ENCODE results near the gene ATP11A.
"Not testable (repeated sequence)": the region's sequence is repeated elsewhere in the genome, so short reads cannot be mapped to it uniquely, and the experiment has no call there.

ATP11A gene

DNA sequence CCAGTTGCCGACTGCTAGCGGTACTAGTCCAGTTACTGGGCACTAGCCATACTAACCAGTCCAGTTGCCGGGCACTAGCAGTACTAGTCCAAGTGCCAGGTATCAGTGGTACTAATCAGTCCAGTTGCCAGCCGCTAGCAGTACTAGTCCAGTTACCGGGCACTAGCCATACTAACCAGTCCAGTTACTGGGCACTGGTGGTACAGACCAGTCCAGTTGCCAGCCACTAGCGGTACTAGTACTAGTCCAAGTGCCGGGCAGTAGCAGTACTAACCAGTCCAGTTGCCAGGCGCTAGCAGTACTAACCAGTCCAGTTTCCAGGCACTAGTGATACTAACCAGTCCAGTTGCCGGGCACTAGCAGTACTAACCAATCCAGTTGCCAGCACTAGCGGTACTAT is 155.0 kb downstream of the ATP11A start:
- no peak for DNase-seq

DNA sequence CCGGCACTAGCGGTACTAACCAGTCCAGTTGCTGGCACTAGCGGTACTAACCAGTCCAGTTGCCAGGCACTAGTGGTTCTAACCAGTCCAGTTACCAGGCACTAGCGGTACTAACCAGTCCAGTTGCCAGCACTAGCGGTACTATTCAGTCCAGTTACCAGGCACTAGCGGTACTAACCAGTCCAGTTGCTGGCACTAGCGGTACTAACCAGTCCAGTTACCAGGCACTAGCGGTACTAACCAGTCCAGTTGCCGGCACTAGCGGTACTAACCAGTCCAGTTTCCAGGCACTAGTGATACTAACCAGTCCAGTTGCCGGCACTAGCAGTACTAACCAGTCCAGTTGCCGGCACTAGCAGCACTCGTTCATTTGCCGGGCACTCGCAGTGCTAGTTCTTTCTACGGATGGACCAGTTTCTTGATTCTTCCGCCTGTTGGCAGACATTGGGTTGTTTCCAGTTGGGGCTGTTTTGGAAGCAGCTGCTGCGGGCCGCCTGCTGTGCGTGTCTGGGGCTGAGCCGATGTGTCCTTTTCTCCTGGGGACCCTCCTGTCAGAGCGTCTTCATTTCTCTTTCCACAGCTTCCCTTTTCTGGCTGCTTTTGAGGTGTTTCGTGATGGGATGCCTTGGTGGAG is 155.8 kb downstream of the ATP11A start:
- no peak for DNase-seq

DNA sequence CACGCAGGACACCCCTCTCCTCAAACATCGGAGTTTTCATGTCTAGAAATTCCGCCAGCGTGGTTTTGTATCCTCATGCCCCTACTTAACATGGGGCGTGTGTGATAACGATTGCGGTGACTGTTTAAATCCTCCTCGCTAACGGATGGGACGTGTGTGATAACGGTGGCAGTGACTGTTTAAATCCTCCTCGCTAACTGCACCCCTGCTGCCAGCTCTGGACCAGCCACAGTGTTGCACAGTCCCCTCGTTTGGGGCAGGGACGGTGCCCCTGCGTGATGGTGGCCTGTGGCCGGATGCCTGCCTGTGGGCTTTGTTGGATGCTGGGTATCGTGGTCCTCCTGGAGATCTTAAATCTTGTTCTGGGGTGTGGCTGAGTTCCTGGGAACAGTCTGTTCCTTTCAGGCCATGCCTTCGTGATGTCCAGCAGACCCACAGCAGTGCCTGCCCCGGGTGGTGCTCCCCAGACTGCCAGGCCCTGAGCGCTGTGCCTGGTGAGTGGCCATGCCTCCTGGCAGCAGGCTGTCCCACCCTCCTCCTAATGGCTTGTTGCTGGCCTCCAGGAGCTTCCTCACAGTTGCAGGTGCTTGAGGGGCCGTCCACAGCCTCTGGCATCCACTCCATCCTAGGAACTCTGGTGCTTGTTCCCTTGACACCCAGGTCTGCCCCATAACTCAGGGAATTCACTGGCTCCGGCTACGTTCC is 156.7 kb downstream of the ATP11A start:
- no peak for DNase-seq

DNA sequence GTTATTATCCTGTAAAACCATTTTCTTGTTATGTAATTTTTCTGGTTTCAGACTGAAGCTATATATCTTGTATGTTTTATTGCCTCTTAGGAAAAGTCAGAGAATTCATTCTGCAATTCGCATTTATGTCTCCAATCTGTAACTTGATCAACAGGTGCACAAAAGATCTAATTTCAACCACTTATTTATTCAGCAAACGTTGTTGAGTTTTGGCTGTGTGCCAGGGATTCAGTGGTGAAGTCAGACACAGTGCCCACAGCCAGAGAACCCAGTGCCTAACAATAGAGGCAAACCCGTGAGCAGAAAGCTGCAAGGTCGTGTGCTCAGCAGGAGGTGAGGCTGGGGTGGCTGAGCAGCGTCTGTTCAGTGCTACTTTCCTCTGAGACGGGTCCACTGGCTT is 159.7 kb downstream of the ATP11A start:
- DNase-seq = no peak

DNA sequence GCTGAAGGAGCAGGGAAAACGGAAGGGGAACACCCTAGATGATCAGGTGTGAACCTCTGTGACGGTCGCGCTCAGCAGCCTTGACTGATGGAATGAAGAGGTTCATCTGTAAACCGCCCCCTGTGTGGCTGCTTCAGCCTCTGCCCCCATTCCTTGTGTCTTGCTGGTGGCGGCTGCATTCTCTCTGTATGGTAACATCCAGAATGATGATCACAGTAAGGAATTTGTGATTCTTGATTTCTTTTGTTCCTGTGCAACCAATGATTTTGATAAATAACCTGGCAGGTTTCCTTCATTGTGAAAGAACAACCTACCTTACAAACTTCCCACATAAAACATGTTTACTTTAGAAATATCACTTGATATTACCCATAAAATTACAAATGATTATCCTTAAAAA is 160.4 kb downstream of the ATP11A start:
- DNase-seq = no peak

DNA sequence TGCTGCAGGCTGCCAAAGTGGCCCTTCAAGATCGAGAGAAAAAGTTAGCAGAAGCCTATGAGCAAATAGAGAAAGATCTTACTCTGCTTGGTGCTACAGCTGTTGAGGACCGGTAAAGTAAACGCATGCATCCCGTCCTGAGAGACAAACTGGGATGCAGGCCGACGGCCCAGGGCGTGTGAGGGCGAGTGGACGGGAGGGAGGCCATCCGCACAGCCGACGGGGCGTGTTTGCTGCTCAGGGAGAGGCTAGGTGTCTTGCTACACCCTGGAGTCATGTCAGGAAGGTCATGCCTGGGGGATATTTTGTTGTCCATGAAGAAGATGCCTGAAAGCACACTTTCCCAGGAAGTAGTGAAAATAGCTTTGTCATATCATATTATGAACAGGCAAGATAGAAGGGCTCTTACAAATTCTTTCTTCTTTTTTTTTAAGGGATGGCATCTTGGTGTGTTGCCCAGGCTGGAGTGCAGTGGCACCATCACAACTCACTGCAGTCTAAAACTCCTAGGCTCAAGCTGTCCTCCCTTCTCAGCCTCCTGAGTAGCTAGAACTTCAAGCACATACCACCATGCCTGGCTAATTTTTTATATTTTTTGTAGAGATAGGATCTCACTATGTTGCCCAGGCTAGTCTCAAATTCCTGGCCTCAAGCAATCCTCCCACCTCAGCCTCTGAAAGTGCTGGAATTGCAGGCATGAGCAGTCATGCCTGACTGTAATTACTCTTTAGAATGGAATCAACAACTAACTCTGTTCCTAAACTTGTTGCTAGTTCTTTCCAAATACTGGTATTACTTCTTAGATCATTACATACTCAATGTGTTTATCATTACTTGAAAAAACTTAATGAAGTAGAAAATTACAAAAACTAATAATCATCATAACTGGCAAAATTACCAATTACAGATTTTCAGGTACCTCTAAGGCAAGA is 161.5 kb downstream of the ATP11A start:
- DNase-seq = no peak

DNA sequence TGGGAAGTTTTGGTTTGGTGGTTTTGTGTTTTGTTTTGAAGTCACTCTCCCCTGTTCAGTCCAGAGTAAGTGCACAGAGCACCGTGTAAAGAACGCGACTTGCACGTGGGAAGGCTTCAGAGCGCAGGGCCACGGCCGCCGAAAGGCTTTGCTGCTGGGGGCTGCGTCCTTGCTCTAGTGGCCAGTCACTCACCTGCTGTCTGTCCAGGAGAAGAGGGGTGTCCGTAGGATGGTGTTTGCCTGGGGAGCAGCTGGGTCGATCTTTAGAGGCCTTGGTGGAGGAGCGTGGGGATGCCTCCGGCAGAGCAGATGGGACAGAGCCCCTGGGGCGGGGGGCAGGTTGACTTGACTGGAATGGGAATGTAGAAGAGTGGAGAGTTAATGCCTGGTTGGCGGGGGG is 162.6 kb downstream of the ATP11A start:
- no peak for DNase-seq

DNA sequence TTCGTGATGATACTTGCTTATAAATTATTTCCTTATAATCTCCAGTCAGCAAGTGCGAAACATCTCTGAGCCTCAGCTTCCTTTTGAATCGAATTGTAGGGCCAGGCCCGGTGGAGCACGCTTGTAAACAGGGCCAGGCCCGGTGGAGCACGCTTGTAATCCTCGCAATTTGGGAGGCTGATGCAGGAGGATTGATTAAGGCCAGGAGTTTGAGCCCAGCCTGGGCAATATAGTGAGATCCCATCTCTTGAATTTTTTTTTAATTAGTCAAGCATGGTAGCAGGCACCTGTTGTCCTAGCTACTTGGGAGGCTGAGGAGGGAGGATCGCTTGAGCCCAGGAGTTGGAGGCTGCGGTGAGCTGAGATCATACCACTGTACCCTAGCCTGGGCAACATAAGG is 163.0 kb downstream of the ATP11A start:
- no peak for DNase-seq

DNA sequence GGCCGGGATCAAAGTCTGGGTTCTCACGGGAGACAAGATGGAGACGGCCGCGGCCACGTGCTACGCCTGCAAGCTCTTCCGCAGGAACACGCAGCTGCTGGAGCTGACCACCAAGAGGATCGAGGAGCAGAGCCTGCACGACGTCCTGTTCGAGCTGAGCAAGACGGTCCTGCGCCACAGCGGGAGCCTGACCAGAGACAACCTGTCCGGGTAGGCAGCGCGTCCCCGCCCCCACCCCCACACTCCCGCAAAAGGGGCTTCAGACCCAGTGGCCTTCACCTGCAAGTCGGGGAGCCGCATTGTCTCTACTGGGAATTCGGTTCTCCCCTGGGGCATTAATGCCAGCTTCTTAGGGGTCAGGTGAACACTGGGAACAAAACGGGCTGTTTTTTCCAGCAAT is 164.5 kb downstream of the ATP11A start:
- DNase-seq = no peak

DNA sequence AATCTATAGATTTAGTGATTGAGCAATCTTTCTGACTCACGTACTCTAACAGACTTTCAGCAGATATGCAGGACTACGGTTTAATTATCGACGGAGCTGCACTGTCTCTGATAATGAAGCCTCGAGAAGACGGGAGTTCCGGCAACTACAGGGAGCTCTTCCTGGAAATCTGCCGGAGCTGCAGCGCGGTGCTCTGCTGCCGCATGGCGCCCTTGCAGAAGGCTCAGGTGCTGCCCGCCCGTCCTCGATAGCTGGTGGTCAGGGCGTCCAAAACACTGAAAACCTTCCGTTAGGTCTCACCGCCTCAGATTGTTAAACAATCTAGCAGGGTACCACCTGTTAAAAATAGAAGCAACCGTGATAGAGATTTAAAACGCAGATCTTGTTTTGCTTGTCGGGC is 166.0 kb downstream of the ATP11A start:
- DNase-seq = no peak

DNA sequence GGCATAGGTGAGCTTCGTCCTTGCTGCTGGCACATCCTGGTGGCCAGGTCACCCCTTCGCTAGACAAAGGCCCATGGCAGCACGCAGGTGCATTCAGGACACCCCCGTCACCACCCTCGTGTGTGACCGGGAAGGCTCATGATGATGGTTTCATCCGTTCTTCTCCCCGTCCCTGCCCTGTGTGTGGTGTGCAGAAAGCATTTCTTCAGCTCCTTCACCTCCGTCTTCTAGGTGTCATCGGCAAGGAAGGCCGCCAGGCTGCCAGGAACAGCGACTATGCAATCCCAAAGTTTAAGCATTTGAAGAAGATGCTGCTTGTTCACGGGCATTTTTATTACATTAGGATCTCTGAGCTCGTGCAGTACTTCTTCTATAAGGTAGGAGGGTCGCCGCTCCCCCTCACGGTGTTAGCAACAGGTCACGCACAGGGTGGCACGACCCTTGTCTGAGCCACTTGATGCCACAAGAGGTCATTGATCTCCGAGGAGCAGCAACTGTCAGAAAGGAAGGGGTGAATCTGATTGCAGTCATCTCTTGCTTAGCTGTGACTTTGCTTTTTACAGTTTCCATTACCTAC is 168.2 kb downstream of the ATP11A start:
- no peak for DNase-seq

DNA sequence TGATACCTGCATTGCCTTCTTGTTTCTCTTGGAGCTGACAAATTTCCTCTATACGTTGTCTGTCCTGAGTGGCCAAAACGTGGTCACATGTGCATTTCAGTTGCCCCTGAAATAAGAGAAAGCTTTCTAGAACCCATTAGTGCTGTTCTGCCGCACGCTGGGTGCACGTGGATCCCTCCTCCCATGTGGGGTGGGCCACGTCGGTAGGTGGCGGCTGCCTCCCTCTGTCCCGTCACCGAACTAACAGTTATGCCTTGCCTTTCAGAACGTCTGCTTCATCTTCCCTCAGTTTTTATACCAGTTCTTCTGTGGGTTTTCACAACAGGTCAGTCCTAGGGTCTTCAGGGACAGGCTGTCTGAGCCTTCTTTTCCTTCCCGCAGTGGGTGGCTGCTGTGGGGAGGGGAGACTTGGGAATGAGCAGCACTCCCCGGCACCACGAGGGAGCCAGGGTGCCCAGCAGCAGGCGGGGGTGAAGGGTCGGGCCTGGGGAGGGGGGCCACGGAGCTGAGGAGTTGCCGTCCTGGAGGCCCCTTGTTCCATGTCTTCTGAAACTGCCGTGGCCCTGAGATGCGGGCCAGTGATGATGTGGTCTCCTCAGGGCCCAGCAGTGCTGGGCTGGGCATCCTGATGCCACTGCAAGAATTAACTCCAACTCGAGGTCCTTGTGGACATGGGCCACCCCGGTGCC is 169.4 kb downstream of the ATP11A start:
- DNase-seq = no peak

DNA sequence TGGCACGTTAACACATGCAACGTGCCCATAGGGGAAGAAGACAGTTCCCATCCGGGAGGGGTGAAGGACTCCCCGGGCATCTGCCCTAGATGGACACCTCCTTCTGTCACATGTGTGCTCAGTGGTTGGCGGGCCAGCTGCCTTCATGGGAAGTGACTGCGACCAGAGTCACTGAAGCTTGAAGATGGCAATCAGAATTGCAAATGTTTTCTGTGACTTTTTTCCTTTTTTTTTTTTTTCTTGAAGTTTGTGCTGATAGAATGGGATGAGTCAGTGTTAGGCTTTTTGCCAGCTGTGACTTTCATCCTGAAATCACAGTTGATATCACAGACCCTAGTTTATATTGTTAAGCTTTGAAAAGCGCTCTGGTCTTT is 170.0 kb downstream of the ATP11A start:
- DNase-seq = peak; percentile 69

DNA sequence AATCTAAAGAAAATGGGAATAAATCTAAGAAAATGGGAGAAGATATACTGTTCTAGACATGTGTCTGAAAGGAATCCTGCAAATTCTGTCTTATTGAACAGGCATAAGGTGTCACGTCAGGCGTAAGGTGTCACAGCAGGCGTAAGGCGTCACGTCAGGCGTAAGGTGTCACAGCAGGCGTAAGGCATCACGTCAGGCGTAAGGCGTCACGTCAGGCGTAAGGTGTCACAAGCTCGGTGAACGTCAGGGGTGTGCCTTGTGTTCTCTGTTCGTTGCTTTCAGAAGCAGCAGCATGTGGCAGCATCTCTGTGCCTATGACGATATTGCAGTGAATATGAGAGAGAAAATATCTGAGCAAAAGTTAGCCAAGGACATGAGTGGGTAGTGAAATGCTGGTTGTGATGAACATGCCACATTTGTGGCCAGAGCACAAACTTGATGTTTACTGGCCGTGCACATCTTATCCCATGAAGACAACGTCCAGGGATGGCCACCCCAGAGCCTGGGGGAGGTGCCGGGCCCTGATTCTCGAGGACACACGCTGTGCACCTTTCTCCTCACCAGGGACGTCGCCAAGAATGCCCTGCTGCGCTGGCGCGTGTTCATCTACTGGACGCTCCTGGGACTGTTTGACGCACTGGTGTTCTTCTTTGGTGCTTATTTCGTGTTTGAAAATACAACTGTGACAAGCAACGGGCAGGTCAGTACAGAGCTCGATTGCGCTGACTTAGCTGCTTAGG is 172.2 kb downstream of the ATP11A start:
- no peak for DNase-seq

DNA sequence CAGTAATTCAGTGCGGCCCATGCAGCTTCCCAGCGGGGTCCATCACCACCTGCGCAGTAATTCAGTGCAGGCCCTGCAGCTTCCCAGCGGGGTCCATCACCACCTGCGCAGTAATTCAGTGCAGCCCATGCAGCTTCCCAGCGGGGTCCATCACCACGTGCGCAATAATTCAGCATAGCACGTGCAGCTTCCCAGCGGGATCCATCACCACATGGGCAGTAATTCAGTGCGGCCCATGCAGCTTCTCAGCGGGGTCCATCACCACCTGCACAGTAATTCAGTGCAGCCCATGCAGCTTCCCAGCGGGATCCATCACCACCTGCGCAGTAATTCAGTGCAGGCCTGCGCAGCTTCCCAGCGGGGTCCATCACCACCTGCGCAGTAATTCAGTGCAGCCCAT is 173.5 kb downstream of the ATP11A start:
- not testable (repeated sequence) for DNase-seq

DNA sequence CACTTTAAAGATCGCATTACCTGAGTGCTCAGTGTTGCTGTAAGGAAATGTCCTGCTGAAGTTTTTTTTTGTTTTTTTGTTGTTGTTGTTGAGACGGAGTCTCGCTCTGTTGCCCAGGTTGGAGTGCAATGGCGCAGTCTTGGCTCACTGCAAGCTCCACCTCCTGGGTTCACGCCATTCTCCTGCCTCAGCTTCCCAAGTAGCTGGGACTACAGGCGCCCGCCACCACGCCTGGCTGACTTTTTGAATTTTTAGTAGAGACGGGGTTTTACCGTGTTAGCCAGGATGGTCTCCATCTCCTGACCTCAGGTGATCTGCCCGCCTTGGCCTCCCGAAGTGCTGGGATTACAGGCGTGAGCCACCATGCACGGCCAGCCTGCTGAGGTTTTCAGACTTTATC is 175.6 kb downstream of the ATP11A start:
- DNase-seq = not testable (repeated sequence)

DNA sequence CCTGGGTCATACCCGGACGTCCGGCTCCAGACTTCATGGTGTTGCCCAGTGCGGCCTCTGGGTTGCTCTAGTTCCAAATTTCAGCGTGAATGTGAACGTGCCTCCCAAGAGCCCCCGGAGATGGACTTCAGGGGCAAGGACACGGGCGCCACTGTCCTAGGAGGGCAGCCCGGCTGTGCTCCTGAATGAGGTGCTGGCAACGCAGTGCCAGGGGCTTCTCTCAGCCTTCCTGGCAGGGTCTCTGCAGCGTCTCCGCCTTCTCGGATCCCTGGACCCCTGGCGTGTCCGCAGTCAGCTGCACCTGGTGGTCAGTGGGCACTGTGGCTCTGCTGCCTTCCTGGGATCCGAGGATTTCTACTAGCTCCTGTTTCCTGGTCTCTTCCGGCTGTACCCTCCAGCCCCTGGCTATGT is 177.5 kb downstream of the ATP11A start:
- no peak for DNase-seq

DNA sequence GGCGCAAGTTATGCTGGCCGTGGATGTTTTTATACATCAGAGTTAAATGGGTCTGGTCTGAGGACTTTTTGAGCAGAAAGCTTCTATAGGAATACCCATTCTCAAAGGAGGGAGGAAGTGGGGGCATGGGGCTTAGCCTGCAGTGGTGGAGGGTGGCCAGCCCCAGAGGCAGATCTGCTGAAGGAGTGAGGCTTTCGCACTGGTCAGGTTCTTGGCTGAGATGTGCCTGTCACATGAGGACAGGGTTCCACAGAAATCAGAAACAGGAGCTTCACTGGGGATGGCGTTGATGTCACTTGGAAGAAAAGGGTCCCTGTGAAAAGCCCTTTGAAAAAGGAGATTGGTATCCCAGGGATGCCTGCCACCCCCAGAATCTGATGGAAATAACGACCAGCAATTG is 178.5 kb downstream of the ATP11A start:
- DNase-seq = no peak

DNA sequence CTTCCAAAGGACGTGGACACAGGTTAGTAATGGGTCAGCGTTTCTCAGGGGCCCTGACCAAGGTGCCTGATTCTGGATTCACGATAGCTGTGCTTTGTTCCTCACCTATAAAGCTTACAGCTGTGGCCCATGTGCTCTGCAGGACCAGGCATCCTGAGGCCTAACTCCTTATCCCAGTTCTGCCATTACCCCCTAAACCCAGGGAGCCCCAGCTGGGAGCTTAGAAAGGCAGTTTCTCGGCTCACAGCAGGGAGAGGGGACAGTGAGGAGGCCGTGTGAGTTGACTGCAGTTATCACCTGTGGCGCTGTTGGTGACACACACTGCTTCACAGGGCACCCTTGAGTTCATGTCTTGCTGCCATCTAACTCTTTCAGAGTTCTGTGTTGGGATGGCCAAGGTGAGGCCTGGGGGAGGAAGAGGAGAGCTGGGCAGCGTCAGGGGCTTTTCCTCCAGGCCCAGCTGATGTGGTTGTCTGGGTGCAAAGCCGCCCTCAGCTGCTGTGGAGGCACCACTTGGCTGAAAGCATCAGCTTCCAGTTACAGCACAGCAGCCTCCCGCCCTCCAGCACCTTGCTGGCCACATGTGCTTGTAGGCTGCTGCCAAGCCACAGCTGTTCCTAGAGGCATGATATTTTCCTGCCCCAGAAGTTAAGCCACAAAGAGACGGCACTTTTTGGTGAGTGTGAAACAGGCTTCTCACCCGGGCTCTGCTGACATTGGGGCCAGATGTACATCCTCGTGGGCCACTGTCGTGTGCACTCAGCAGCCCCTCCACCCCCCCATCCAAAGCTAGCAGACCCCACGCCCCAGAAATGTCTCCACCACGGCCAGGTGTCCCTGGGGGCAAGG is 179.6 kb downstream of the ATP11A start:
- no peak for DNase-seq

DNA sequence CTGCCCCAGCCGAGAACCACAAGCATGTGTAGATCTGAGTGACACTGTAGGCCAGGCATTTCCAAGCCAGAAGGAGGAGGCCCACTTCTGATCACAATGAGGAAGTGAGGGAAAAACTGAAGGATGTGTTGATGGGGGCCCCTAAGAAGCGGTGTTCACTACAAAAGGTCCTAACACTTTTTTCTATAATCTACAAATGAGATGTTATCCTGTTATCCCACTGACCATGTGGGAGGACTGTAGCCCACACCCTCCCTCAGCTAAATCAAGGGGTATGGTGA is 180.2 kb downstream of the ATP11A start:
- no peak for DNase-seq

DNA sequence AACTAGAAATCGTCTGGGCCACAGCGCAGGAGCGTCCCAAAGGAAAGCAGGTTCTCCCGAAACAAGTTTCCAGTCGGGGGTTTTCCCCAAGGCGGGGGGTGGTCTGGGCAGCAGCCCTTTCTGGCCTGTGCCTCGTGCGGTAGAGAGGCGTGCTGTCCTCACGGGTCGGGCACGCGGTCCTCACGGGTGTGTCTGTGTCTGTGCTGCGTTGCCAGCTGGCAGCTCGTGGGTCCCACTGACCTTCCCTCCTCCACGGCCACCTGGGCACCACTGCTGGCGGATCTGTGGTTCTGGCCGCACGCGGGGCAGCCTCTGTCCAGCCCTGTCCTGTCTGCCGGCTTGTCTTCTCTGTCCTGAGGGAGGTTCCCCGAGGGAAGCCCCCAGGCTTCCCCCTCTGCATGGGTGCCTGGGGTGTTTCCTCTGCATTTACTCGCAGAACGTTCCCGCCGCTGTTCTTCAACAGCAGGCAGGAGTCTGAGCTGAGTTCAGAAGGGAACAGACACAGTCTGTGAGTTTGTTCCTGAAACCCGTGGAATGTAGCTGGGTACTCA is 181.0 kb downstream of the ATP11A start:
- DNase-seq = no peak

All from GF-D8 (cell line).